Right ventricle myocardium superior (tissue), 1 donor: ENCODE data around the gene EPHA7. TPM values are rescaled to one million over a fixed set of nuclear protein-coding genes. Genes with fewer than 3 reads are reported as not detected.

Source experiments
- ATAC-seq: fragments of 200-7000 bp; cut with Tn5 transposase; one replicate; pipeline ENCODE4 v1.9.1; 2020; ENCODE audit warnings: mild to moderate bottlenecking; ENCODE audit not compliant: poor library complexity
- DNase-seq: peaks from one replicate; pipeline ENCODE4 v3.0.0-alpha.2; 2020
- intact Hi-C: fragments of 100-400 bp; cut with DNase I; formaldehyde crosslinking; loops from one replicate; pipeline ENCODE4 v1.11.2; 2022
- total RNA-seq: library from RNA; stranded (reverse); fragmentation: NEBNext Ultra II Directional; extraction: Animal tissue kit (Norgen Biotek cat#: 25700); gene quantifications from one replicate; pipeline ENCODE4 v1.2.1, GENCODE V29; 2021
- donor health status: DM: no; HTN: yes; CAD: no; lungs with severe emphysema.

The EPHA7 gene
- total RNA-seq, 1 donor from 2014 or later: 2.4 TPM

GRCh38 chr6:93341900-93342613 lies 77.3 kb downstream of the EPHA7 start:
- DNase-seq: no peak
- intact Hi-C loops: no loop called here
- ATAC-seq: no peak

GRCh38 chr6:93337772-93338394 lies 81.5 kb downstream of the EPHA7 start:
- no peak for ATAC-seq
- intact Hi-C loops: no loop called here
- DNase-seq: no peak

- no peak for ATAC-seq
- intact Hi-C loops: no loop called here
- DNase-seq: no peak
These were observed 82.3 kb downstream of the EPHA7 start for GRCh38 chr6:93337014-93337413.

DNA sequence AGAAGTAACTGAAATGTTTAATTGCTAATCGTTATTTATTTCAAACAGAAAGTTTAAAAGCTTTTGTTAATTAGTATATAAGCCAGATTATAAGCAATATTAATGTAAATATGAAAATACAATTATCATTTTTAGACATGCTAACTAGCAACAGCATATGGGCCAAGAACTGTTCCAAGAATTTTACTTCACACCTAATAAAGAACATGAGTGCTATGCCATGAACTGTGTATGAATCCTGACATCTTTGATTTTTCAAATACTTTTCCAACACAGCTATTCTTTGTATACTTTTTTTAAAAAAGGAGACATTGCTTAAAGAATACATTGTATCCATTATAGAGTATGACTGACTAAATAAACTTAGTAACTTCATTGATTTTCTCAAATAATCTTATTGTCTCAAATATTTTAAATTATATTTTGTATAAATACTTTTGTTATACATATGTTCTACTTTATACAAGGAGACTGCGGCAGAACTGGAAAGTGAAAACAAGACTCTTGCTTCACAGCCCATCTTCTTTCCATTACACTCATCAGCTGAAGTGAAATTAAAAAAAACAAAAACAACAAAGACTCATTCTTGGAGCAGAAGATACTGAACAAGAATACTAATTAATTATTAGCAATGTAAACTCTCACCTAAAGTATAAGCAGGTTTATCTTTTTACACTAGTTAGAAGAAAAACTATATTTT lies 89.9 kb downstream of the EPHA7 start:
- DNase-seq: no peak
- no peak for ATAC-seq
- intact Hi-C loops: no loop called here

DNA sequence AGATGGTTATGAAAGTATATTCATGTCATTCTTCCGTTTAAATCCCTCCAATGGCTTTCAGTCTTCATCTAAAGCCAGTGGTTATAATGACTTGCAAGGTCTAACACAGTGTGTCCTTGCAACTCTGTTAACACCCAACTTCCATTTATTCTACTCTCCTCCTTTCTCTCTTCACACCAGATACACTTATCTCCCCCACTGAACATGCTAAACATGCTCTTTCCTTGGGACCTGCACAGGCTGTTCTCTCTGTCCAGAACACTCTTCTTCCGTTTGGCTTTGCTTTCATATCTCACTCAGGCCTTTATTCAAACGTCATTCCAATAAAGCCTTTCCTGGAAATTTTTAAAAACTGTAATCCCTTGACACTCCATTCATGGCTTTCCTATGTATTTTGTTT lies 91.5 kb downstream of the EPHA7 start:
- no peak for DNase-seq
- intact Hi-C loops: no loop called here
- no peak for ATAC-seq

GRCh38 chr6:93325761-93326160 lies 93.6 kb downstream of the EPHA7 start:
- intact Hi-C loops: no loop called here
- ATAC-seq: no peak

DNA sequence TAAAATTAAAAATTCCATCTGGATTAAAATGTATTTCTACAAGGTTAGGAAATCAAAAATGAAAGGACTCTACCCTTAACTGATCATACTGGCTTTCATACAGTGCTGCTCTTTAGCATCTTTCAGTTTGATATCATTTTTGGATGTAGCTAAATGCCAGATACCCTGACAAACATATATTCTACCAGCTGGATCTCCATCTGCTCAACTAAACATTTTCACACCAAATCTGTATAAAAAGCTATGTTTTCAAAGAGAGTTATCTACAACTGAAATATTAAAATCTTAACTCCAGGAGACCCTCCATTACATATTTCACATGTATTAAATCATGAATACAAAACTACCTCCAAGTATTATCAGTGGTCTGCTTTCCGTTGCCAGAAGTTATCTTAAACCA lies 95.7 kb downstream of the EPHA7 start:
- DNase-seq (no peak), ATAC-seq (no peak)
- intact Hi-C loops: no loop called here

More at GRCh38 chr6:93325761-93326160, 93.6 kb downstream of the EPHA7 start:
- no peak for DNase-seq

DNA sequence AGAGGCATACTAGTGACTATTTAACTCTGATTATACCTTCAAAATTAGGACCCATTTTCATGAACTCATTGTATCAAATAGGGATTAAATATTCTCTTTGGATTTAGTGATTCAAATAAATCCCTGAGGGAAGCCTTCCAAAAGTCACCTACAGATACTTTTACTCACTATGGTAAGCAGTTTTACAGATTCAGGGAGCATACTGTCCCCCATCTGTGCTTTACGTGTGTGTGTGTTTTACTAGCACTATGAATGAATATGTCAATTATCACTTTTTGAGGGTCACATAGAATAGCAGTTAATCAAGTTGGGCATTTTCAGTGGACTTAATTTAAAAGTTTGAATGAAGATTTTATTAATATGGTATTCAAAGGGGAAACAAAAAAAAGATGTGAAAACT lies 96.7 kb downstream of the EPHA7 start:
- intact Hi-C loops: no loop called here
- DNase-seq: no peak

DNA sequence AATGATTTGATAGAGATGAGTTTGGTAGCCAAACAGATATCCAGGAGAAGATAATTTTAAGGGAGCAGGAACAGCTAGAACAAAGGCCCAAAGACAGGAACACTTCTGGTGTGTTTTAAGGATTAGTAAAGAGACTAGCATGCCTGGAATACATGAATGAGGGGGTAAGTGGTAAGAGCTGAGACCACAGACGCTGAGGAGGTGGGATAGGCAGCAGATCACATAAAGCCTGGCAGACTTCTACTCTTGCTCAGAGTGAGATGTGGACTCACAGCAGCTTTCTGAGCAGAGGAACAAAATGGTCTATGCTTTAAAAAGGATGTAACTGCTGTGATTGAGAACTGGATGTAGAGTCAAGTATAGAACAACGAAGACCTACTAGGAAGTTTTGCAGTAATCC lies 100.1 kb downstream of the EPHA7 start:
- intact Hi-C loops: no loop called here
- DNase-seq (no peak), ATAC-seq (no peak)

More for the DNA sequence above, 96.7 kb downstream of the EPHA7 start:
- ATAC-seq: no peak

GRCh38 chr6:93318121-93318520 lies 101.2 kb downstream of the EPHA7 start:
- intact Hi-C loops: no loop called here
- ATAC-seq (no peak), DNase-seq (no peak)

- intact Hi-C loops: no loop called here
- no peak for ATAC-seq
- no peak for DNase-seq
These were observed 101.8 kb downstream of the EPHA7 start for GRCh38 chr6:93317592-93317991.

GRCh38 chr6:93307505-93308409 lies 111.6 kb downstream of the EPHA7 start:
- intact Hi-C loops: no loop called here
- DNase-seq (no peak), ATAC-seq (no peak)

DNA sequence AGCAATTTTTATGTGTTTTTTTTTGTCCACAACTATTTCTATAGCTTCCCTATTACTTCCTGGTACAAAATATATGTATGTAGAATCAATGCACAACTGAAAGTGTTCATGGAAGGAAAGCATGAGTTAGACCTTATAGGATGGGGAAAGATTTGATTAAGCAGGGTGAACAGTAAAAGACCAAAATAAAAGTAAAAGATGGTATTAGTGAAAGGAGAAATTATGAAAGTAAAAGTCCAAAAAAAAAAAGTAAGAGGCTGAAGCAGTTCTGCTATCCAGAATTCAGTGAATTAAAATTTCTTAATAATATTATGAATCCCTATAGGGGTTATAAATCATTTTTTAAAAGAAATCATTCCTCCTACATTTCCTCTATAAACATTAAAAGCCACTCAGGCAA lies 114.3 kb downstream of the EPHA7 start:
- DNase-seq (no peak), ATAC-seq (no peak)
- intact Hi-C loops: no loop called here

DNA sequence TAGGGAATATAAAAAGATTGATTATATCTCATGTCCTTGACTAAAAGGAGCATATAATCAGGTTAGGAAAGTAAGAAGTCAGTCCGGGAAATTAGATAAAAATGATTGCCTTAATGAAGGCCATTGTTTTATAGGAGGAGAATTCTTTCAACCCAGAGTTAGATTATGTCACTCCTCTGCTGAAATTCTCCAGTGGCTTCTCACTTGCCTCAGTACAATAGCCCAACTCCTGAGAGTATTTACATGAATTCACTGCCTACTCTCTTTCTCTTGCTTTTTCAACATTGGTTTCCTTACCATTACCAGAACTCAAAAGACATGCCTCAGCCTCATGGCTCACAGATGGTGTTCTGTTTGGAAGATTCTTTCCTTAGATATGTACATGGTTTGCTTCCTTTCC lies 114.9 kb downstream of the EPHA7 start:
- no peak for DNase-seq
- no peak for ATAC-seq
- intact Hi-C loops: no loop called here

- intact Hi-C loops: no loop called here
- no peak for DNase-seq
- no peak for ATAC-seq
These were observed 118.7 kb downstream of the EPHA7 start for GRCh38 chr6:93300661-93301060.

DNA sequence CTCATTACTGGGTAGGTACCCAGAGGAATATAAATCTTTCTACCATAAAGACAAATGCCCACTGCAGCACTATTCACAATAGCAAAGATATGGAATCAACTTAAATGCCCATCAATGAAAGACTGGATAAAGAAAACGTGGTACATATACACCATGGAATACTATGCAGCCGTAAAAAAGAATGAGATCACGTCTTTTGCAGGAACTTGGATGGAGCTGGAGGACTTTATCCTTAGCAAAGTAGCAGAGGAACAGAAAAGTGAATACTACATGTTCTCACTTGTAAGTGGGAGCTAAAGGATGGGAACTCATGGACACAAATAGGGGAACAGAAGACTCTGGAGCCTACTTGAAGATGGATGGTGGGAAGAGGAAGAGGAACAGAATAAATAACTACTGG lies 119.7 kb downstream of the EPHA7 start:
- ATAC-seq (no peak), DNase-seq (no peak)
- intact Hi-C loops: no loop called here

DNA sequence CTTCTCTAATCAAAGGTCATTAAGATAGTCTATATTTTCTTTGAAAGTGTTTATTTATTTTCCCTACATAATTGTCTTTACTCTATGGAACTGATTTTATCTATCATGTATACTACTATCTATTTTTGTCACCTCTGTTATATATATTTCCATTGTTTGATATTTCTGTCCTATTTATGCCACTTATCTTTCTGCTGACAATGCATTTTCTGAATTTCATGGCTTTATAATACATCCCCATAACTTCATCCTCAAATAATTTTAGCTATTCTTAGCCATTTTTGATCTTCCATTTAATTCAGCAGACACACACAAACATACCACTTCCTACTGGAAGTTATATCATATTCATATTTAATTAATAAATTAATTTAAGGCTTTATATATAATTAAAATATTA lies 123.7 kb downstream of the EPHA7 start:
- DNase-seq (no peak), ATAC-seq (no peak)
- intact Hi-C loops: no loop called here

- intact Hi-C loops: no loop called here
- no peak for ATAC-seq
- no peak for DNase-seq
These were observed 124.5 kb downstream of the EPHA7 start for GRCh38 chr6:93294879-93295278.

- intact Hi-C loops: no loop called here
- DNase-seq: no peak
- ATAC-seq: no peak
These were observed 125.5 kb downstream of the EPHA7 start for GRCh38 chr6:93293872-93294271.
